ENCODE measurements around the gene SPPL2B. TPM values are rescaled to one million over a fixed set of nuclear protein-coding genes. Genes with fewer than 3 reads are reported as not detected.

Gene SPPL2B
- polyA plus RNA-seq, 3 donors, result 5.7 to 64.9 (median 8.7) TPM

DNA sequence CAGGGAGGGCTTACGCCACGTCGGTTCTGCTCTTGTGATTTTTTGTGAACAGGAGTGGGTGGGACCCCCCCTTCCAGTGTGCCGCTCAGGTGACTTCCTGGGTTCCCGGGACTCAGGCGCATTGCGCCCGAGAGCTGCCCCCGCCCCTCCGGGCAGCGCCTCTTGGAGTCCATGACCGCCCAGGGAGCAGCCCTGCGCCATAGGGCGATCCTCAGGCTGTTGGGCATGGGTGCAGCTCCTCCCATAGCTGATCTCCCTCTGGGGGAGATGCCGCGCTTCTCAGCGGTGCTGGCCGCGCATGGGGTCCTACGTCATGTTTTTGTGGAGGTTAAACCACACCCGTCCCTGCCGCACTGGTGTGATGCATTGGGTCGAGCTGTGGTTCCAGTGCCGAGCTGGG, 23.6 kb downstream of the SPPL2B start:
- no peak for DNase-seq
- Mint-ChIP-seq H3K4me3 (no peak overlapping the region), H3K27ac (no peak overlapping the region), H3K36me3 (peaks cover 0 to 14% of the 10 kb centered on the region in 2 donors), H3K27me3 (ENCODE audit: low read depth in 3 of 3) (peaks cover 0 to 2% (median 0%) of the 10 kb centered on the region in 3 donors), H3K9me3 (no peaks in the 10 kb centered on the region), H3K4me1 (no peaks in the 10 kb centered on the region)
- H3K79me2 ChIP-seq (ENCODE audit: insufficient read depth, low read length), result no peaks in the 10 kb centered on the region
- TF ChIP-seq, protein P1, sequence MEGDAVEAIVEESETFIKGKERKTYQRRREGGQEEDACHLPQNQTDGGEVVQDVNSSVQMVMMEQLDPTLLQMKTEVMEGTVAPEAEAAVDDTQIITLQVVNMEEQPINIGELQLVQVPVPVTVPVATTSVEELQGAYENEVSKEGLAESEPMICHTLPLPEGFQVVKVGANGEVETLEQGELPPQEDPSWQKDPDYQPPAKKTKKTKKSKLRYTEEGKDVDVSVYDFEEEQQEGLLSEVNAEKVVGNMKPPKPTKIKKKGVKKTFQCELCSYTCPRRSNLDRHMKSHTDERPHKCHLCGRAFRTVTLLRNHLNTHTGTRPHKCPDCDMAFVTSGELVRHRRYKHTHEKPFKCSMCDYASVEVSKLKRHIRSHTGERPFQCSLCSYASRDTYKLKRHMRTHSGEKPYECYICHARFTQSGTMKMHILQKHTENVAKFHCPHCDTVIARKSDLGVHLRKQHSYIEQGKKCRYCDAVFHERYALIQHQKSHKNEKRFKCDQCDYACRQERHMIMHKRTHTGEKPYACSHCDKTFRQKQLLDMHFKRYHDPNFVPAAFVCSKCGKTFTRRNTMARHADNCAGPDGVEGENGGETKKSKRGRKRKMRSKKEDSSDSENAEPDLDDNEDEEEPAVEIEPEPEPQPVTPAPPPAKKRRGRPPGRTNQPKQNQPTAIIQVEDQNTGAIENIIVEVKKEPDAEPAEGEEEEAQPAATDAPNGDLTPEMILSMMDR (IDR thresholded peaks at IDR 0.05), result no peak
- H3K4me3 ChIP-seq (replicated peaks in 1 of 3; ENCODE audit: low read depth in 2 of 3, low read length in 3 of 3), result no peak overlapping the region
- H3K9ac ChIP-seq (ENCODE audit: insufficient read depth, low read length, poor library complexity, severe bottlenecking), result no peak overlapping the region
- H3K27ac ChIP-seq (ENCODE audit: low read depth in 1 of 2, low read length in 2 of 2), result no peak overlapping the region
- H3K27me3 ChIP-seq (ENCODE audit: control insufficient read depth in 2 of 2, insufficient read depth in 2 of 2, low read length in 2 of 2), result no peaks in the 10 kb centered on the region
- H3K36me3 ChIP-seq (replicated peaks in 1 of 2; ENCODE audit: control insufficient read depth in 1 of 2, insufficient read depth in 2 of 2, low read length in 2 of 2), result peaks cover 13 to 26% of the 10 kb centered on the region in 2 donors
- no peaks in the 10 kb centered on the region for H3K4me1 ChIP-seq (ENCODE audit: control insufficient read depth in 1 of 2, insufficient read depth in 2 of 2, low read length in 2 of 2)
- no peaks in the 10 kb centered on the region for H4K20me1 ChIP-seq (ENCODE audit: insufficient read depth, low read length)
- H3K9me3 ChIP-seq (replicated peaks in 1 of 2; ENCODE audit: control insufficient read depth in 1 of 2, insufficient read depth in 1 of 2, low read length in 2 of 2), result no peaks in the 10 kb centered on the region
- intact Hi-C loops (cut with micrococcal nuclease), result no loop called here
- no peak overlapping the region for H2AFZ ChIP-seq (ENCODE audit: insufficient read depth, low read depth, low read length, poor library complexity, severe bottlenecking)
- no peak overlapping the region for H3K4me2 ChIP-seq (replicated peaks; ENCODE audit: extremely low read depth, low read length, poor library complexity, severe bottlenecking)
- WGBS (ENCODE audit: insufficient coverage), result 93% methylated on average over 13 of the region's 24 CpGs

DNA sequence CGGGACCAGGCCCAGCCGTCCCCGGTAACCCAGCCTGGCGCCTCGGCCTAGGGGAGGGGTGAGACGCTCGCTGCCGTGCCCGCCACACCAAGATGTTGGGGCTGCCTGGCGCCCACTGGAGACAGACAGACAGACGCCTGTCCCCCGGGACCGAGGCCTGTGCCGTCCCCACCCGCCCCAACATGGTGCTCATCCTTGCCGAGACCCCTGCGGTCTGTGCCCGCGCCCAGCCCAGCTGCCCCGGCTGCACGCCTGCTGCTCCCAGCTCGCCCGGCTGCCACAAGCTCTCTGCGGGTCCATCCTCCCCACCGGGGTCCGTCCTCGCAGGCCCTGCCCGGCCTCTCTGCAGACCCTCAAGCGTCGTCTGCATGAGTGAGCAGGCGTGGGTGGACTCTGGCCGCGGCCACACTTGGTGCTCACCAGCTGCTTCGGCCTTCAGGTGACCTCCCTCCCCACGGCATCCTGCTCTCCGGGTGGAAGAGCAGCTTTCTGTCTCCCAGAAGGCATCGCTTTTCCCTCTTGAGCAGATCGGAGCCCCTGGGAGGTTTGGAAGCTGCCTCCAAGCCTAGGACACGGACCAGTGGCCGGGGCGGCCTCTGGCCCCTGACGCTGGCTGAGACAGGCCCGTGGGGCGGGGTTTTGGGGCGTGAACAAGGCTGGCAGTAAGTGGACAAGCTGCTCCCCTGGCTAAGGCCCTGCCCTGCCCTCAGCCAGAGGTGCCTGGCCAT, 24.8 kb downstream of the SPPL2B start:
- no peaks in the 10 kb centered on the region for H3K79me2 ChIP-seq (ENCODE audit: insufficient read depth, low read length)
- intact Hi-C loops (cut with micrococcal nuclease), result no loop called here
- no peak overlapping the region for H3K4me3 Mint-ChIP-seq

More for the DNA sequence above, 24.8 kb downstream of the SPPL2B start:
- H3K4me1 ChIP-seq (ENCODE audit: control insufficient read depth in 1 of 2, insufficient read depth in 2 of 2, low read length in 2 of 2), result no peaks in the 10 kb centered on the region
- no peak overlapping the region for H3K4me3 ChIP-seq (replicated peaks in 1 of 3; ENCODE audit: low read depth in 2 of 3, low read length in 3 of 3)
- Mint-ChIP-seq H3K9me3 (no peaks in the 10 kb centered on the region), H3K27me3 (ENCODE audit: low read depth in 3 of 3) (peaks cover 0 to 6% (median 0%) of the 10 kb centered on the region in 3 donors), H3K4me1 (no peaks in the 10 kb centered on the region), H3K36me3 (peaks cover 0 to 14% of the 10 kb centered on the region in 2 donors), H3K27ac (no peak overlapping the region)
- no peaks in the 10 kb centered on the region for H4K20me1 ChIP-seq (ENCODE audit: insufficient read depth, low read length)
- peaks cover 13 to 26% of the 10 kb centered on the region in 2 donors for H3K36me3 ChIP-seq (replicated peaks in 1 of 2; ENCODE audit: control insufficient read depth in 1 of 2, insufficient read depth in 2 of 2, low read length in 2 of 2)
- TF ChIP-seq, protein P1 (IDR thresholded peaks at IDR 0.05), result no peak
- no peak overlapping the region for H3K4me2 ChIP-seq (replicated peaks; ENCODE audit: extremely low read depth, low read length, poor library complexity, severe bottlenecking)
- WGBS (ENCODE audit: insufficient coverage), result 92% methylated on average over 45 of the region's 45 CpGs
- H3K27me3 ChIP-seq (ENCODE audit: control insufficient read depth in 2 of 2, insufficient read depth in 2 of 2, low read length in 2 of 2), result peaks cover 0 to 3% of the 10 kb centered on the region in 2 donors
- no peak for DNase-seq
- H3K9me3 ChIP-seq (replicated peaks in 1 of 2; ENCODE audit: control insufficient read depth in 1 of 2, insufficient read depth in 1 of 2, low read length in 2 of 2), result no peaks in the 10 kb centered on the region
- H3K9ac ChIP-seq (ENCODE audit: insufficient read depth, low read length, poor library complexity, severe bottlenecking), result no peak overlapping the region
- H2AFZ ChIP-seq (ENCODE audit: insufficient read depth, low read depth, low read length, poor library complexity, severe bottlenecking), result no peak overlapping the region
- no peak overlapping the region for H3K27ac ChIP-seq (ENCODE audit: low read depth in 1 of 2, low read length in 2 of 2)

Data from CD14-positive monocyte (primary cell).